ENCODE measurements around the gene SEPTIN1.

SEPTIN1 gene

GRCh38 chr16:30350134-30350871 is 32.1 kb downstream of the SEPTIN1 start:
- Histone ChIP-seq H3K27me3 (ENCODE audit: insufficient read depth, low read length) (no peaks in the 10 kb centered on the region), H3K9me3 (ENCODE audit: low read length) (no peaks in the 10 kb centered on the region), H3K27ac (ENCODE audit: low read depth, low read length, poor library complexity, severe bottlenecking) (peak overlapping the region; percentile 99), H3K9ac (ENCODE audit: low read length) (peak overlapping the region; percentile 61), H3F3A (ENCODE audit: insufficient read depth, low read length) (peaks cover 7% of the 10 kb centered on the region), H3K4me1 (ENCODE audit: insufficient read depth, low read length, severe bottlenecking) (peaks cover 85% of the 10 kb centered on the region), H2AFZ (ENCODE audit: low read length) (no peak overlapping the region), H4K20me1 (ENCODE audit: insufficient read depth, low read length) (no peaks in the 10 kb centered on the region), H3K79me2 (ENCODE audit: insufficient read depth, low read length) (peaks cover 10% of the 10 kb centered on the region; the same call in 1 of the 2 replicates), H3K36me3 (ENCODE audit: insufficient read depth, low read length) (peaks cover 39% of the 10 kb centered on the region), H3K9me2 (ENCODE audit: low read depth, low read length) (no peaks in the 10 kb centered on the region), H3K4me3 (ENCODE audit: low read depth, low read length, poor library complexity, severe bottlenecking) (peak overlapping the region; percentile 31), H3K4me2 (ENCODE audit: low read length) (peak overlapping the region; percentile 60)
- no peak for TF ChIP-seq EZH2 (IDR thresholded peaks at IDR 0.05; ENCODE audit: borderline replicate concordance, low read length)
- TF ChIP-seq CTCF (IDR thresholded peaks at IDR 0.05; ENCODE audit: low read length), result no peak

- TF ChIP-seq EZH2 (IDR thresholded peaks at IDR 0.05; ENCODE audit: borderline replicate concordance, low read length) (no peak), CTCF (IDR thresholded peaks at IDR 0.05; ENCODE audit: low read length) (no peak)
- no peaks in the 10 kb centered on the region for H3K27me3 ChIP-seq (ENCODE audit: insufficient read depth, low read length)
- H3K4me3 ChIP-seq (ENCODE audit: low read depth, low read length, poor library complexity, severe bottlenecking), result peak overlapping the region; percentile 30
These were observed 32.7 kb downstream of the SEPTIN1 start for GRCh38 chr16:30349675-30350074.

DNA sequence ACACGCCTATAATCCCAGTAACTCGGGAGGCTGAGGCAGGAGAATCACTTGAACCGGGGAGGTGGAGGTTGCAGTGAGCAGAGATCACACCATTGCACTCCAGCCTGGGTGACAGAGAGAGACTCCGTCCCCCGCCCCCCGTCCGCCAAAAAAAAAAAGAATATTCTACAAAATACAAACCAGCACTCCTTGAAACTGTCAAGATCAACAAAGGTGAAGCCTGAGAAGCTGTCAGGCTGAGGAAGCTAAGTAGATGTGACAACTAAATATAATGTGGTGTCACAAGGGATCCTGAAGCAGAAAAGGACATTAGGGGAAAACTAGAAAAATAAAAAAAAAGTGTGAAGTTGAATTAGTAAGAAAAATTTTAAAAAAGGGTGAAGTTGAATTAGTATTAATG is 33.4 kb downstream of the SEPTIN1 start:
- peaks cover 39% of the 10 kb centered on the region for H3K36me3 ChIP-seq (ENCODE audit: insufficient read depth, low read length)
- TF ChIP-seq CTCF (IDR thresholded peaks at IDR 0.05; ENCODE audit: low read length), result no peak
- TF ChIP-seq EZH2 (IDR thresholded peaks at IDR 0.05; ENCODE audit: borderline replicate concordance, low read length), result no peak
- peaks cover 7% of the 10 kb centered on the region for H3F3A ChIP-seq (ENCODE audit: insufficient read depth, low read length)
- H3K9me3 ChIP-seq (ENCODE audit: low read length), result no peaks in the 10 kb centered on the region
- peak overlapping the region; percentile 30 for H3K4me3 ChIP-seq (ENCODE audit: low read depth, low read length, poor library complexity, severe bottlenecking)
- no peaks in the 10 kb centered on the region for H4K20me1 ChIP-seq (ENCODE audit: insufficient read depth, low read length)
- no peaks in the 10 kb centered on the region for H3K9me2 ChIP-seq (ENCODE audit: low read depth, low read length)
- H3K4me2 ChIP-seq (ENCODE audit: low read length), result peak overlapping the region; percentile 60
- peaks cover 2% of the 10 kb centered on the region; the same call in 1 of the 2 replicates for H3K79me2 ChIP-seq (ENCODE audit: insufficient read depth, low read length)
- H2AFZ ChIP-seq (ENCODE audit: low read length), result no peak overlapping the region
- H3K9ac ChIP-seq (ENCODE audit: low read length), result peak overlapping the region; percentile 61
- peaks cover 90% of the 10 kb centered on the region for H3K4me1 ChIP-seq (ENCODE audit: insufficient read depth, low read length, severe bottlenecking)
- no peaks in the 10 kb centered on the region for H3K27me3 ChIP-seq (ENCODE audit: insufficient read depth, low read length)
- peak overlapping the region; percentile 99 for H3K27ac ChIP-seq (ENCODE audit: low read depth, low read length, poor library complexity, severe bottlenecking)

More at GRCh38 chr16:30349675-30350074, 32.7 kb downstream of the SEPTIN1 start:
- Histone ChIP-seq H3K4me1 (ENCODE audit: insufficient read depth, low read length, severe bottlenecking) (peaks cover 88% of the 10 kb centered on the region), H3K27ac (ENCODE audit: low read depth, low read length, poor library complexity, severe bottlenecking) (peak overlapping the region; percentile 99), H3K9me2 (ENCODE audit: low read depth, low read length) (no peaks in the 10 kb centered on the region), H3K79me2 (ENCODE audit: insufficient read depth, low read length) (peaks cover 9% of the 10 kb centered on the region; the same call in 1 of the 2 replicates), H3K36me3 (ENCODE audit: insufficient read depth, low read length) (peaks cover 39% of the 10 kb centered on the region), H3K9me3 (ENCODE audit: low read length) (no peaks in the 10 kb centered on the region), H2AFZ (ENCODE audit: low read length) (no peak overlapping the region), H4K20me1 (ENCODE audit: insufficient read depth, low read length) (no peaks in the 10 kb centered on the region), H3K4me2 (ENCODE audit: low read length) (peak overlapping the region; percentile 60), H3F3A (ENCODE audit: insufficient read depth, low read length) (peaks cover 7% of the 10 kb centered on the region), H3K9ac (ENCODE audit: low read length) (peak overlapping the region; percentile 61)

Data from OCI-LY1 (cell line).